Retinal pigment epithelial cell (primary cell): ENCODE results near the gene PRR29.

ENCODE experiments used
- DNase-seq: peaks from one replicate; pipeline ENCODE4 v3.0.0-alpha.2; 2010; ENCODE audit warnings: low read depth
- H3K4me3 ChIP-seq: 2 replicates; pipeline ENCODE4 v1.5.1; 2011; ENCODE audit warnings: mild to moderate bottlenecking, low read length, control low read depth, moderate library complexity
- TF ChIP-seq, protein P1 (sequence below): conservative IDR thresholded peaks from 2 replicates; pipeline ENCODE4 v1.5.1; 2011; ENCODE audit warnings: low read depth, low read length, control low read depth, inconsistent platforms

The PRR29 gene

GRCh38 chr17:64039106-64039400 lies 40.9 kb downstream of the PRR29 start:
- TF ChIP-seq, protein P1, sequence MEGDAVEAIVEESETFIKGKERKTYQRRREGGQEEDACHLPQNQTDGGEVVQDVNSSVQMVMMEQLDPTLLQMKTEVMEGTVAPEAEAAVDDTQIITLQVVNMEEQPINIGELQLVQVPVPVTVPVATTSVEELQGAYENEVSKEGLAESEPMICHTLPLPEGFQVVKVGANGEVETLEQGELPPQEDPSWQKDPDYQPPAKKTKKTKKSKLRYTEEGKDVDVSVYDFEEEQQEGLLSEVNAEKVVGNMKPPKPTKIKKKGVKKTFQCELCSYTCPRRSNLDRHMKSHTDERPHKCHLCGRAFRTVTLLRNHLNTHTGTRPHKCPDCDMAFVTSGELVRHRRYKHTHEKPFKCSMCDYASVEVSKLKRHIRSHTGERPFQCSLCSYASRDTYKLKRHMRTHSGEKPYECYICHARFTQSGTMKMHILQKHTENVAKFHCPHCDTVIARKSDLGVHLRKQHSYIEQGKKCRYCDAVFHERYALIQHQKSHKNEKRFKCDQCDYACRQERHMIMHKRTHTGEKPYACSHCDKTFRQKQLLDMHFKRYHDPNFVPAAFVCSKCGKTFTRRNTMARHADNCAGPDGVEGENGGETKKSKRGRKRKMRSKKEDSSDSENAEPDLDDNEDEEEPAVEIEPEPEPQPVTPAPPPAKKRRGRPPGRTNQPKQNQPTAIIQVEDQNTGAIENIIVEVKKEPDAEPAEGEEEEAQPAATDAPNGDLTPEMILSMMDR = no peak
- H3K4me3 ChIP-seq = no peak overlapping the region
- no peak for DNase-seq

DNA sequence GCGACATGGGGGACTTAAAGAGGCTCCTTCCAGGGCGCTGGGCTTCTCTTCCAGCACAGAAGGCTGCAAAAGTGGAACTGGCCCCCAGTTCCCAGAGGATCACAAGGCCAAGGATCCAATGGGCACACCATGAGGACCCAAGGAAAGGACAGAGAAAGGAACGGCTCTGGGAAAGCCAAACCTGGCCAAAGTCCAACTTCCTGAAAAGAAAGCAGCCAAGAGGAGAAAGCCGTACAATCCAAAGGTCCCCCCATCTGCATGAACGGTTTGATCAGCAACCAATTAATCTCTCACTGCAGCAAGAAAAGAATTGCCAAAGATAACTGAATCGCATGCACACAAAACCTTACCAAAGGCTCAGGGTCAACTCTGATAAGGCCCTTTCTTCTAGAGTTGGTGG lies 42.1 kb downstream of the PRR29 start:
- no peak overlapping the region for H3K4me3 ChIP-seq
- TF ChIP-seq, protein P1 = no peak
- no peak for DNase-seq

DNA sequence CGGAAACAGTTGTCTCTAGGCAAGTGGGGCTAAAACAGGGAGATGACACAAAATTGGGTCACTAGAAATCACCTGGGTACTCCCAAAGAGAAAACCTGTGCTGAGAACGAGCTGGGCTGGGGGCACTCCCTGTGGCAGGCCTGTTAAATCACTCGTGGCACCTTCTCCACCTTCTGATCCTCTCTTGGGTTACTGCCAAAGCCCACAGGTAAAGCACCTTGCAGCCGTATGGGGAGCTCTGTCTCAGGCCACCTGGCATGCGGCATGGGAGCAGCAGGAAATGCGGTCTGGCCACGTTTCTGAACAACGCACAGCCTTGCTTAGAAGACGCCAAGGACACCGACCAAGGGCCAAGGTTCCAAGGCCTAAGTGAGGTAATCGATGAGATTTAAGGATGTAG lies 43.8 kb downstream of the PRR29 start:
- TF ChIP-seq, protein P1 = no peak
- no peak for DNase-seq
- H3K4me3 ChIP-seq = no peak overlapping the region

DNA sequence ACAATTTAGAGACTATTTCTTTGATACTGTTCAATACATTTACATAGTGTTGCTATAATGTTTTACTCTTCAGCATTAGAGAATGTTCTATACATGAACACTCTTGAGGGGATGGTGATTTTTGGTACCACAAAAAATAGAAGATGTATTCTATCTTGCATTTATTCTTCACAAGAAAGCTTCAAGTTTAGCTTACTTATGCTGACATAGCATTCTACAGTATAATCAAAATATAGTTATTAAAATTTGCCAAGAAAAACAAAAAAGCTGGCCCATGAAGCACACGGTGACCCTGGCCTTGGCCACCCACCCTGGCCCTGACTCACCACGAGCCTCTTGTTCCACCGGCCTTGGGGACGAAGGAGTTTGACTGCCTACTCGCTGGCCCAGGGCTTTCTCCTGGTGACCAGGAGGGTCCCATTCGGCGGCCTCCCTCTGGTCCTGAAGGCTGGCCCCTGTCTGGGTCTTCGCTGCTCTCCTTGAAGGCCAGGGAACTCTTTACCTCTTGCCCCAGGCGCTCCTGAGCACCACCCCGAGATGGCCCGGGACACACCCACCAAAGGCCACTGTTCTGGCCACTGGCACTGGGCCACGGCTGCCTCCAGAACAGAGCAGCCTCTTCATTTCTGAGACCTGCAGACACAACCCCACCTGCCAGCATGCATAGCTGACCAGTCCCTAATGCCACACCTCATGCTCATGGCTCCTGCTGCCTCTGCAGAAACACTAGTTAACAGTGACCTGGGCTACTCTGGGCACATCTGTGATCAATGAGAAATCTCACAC lies 44.7 kb downstream of the PRR29 start:
- H3K4me3 ChIP-seq = no peak overlapping the region
- DNase-seq = no peak
- TF ChIP-seq, protein P1 = no peak

GRCh38 chr17:64045176-64045575 lies 47.0 kb downstream of the PRR29 start:
- TF ChIP-seq, protein P1 = no peak
- no peak for DNase-seq
- no peak overlapping the region for H3K4me3 ChIP-seq

- DNase-seq = no peak
- no peak overlapping the region for H3K4me3 ChIP-seq
- TF ChIP-seq, protein P1 = no peak
These were observed 50.7 kb downstream of the PRR29 start for GRCh38 chr17:64048805-64049204.

GRCh38 chr17:64051153-64051552 lies 53.0 kb downstream of the PRR29 start:
- TF ChIP-seq, protein P1 = no peak
- no peak for DNase-seq
- no peak overlapping the region for H3K4me3 ChIP-seq
